HG02870 (cell line): Measurements from ENCODE around the gene SH2D3C.

Experiments used
- ATAC-seq: cut with Tn5 transposase; IDR thresholded peaks from one replicate; pipeline ENCODE4 v1.9.1; 2021; ENCODE audit warnings: mild to moderate bottlenecking, moderate library complexity; ENCODE audit not compliant: unreplicated experiment

The SH2D3C gene

GRCh38 chr9:127722055-127722745 lies 56.3 kb downstream of the SH2D3C start:
- ATAC-seq: no peak

GRCh38 chr9:127721391-127721821 lies 57.1 kb downstream of the SH2D3C start:
- ATAC-seq: no peak

- no peak for ATAC-seq
Measured at GRCh38 chr9:127720865-127721227, 57.6 kb downstream of the SH2D3C start.

- no peak for ATAC-seq
Measured at GRCh38 chr9:127720031-127720864, 58.2 kb downstream of the SH2D3C start.

- no peak for ATAC-seq
Measured at GRCh38 chr9:127717766-127718165, 60.7 kb downstream of the SH2D3C start.

GRCh38 chr9:127716412-127716811 lies 62.1 kb downstream of the SH2D3C start:
- ATAC-seq: no peak

- ATAC-seq: peak; percentile 91
Measured at GRCh38 chr9:127715470-127716337, 62.8 kb downstream of the SH2D3C start, which contains the start of the genes PTRH1 and TTC16. Gene PTRH1 (minus strand): TSS chr9:127715663. CDS start chr9:127715639, 24 bp downstream. Gene TTC16 (plus strand): TSS chr9:127716079. CDS start chr9:127716146, 67 bp downstream.

GRCh38 chr9:127714951-127715469 lies 63.5 kb downstream of the SH2D3C start:
- no peak for ATAC-seq

- no peak for ATAC-seq
Measured at GRCh38 chr9:127714020-127714750, 64.3 kb downstream of the SH2D3C start.

GRCh38 chr9:127712867-127713266 lies 65.6 kb downstream of the SH2D3C start:
- no peak for ATAC-seq

- no peak for ATAC-seq
Measured at GRCh38 chr9:127712371-127712770, 66.1 kb downstream of the SH2D3C start.

- no peak for ATAC-seq
Measured at GRCh38 chr9:127711831-127712274, 66.6 kb downstream of the SH2D3C start.

GRCh38 chr9:127711226-127711701 lies 67.2 kb downstream of the SH2D3C start:
- ATAC-seq: no peak

- ATAC-seq: no peak
Measured at GRCh38 chr9:127710204-127710783, 68.2 kb downstream of the SH2D3C start.

GRCh38 chr9:127708952-127709587 lies 69.4 kb downstream of the SH2D3C start:
- no peak for ATAC-seq

- ATAC-seq: no peak
Measured at GRCh38 chr9:127707766-127708165, 70.7 kb downstream of the SH2D3C start.

GRCh38 chr9:127706836-127707241 lies 71.6 kb downstream of the SH2D3C start, which contains the start of gene CFAP157:
Gene CFAP157 (plus strand): TSS chr9:127706988. CDS start chr9:127707032, 44 bp downstream.
- no peak for ATAC-seq

- no peak for ATAC-seq
Measured at GRCh38 chr9:127705577-127706379, 72.7 kb downstream of the SH2D3C start.
